Mesendoderm (in vitro differentiated cells): ENCODE data around the gene FGD1.
A peak's percentile ranks its signal among the peaks of the same experiment; 100 is the strongest.

ENCODE experiments used
- DNase-seq: peaks from one replicate; pipeline ENCODE4 v3.0.0; 2013
- H2AK5ac ChIP-seq: 2 replicates; pipeline ENCODE4 v1.6.1; 2013; ENCODE audit warnings: low read length, inconsistent platforms
- H2BK120ac ChIP-seq: 2 replicates; pipeline ENCODE4 v1.6.1; 2013; ENCODE audit warnings: low read depth, mild to moderate bottlenecking, low read length, moderate library complexity, mixed read lengths
- H2BK15ac ChIP-seq: replicated peaks from 2 replicates; pipeline ENCODE4 v1.6.1; 2013; ENCODE audit warnings: low read depth, mild to moderate bottlenecking, moderate library complexity
- H2BK5ac ChIP-seq: 2 replicates; pipeline ENCODE4 v1.6.1; 2013; ENCODE audit warnings: low read length, inconsistent platforms
- H3K18ac ChIP-seq: 2 replicates; pipeline ENCODE4 v1.6.1; 2013; ENCODE audit warnings: mild to moderate bottlenecking, low read length, mixed read lengths
- H3K23ac ChIP-seq: one replicate; pipeline ENCODE4 v1.6.1; 2013; ENCODE audit warnings: low read length
- H3K27ac ChIP-seq: 2 replicates; pipeline ENCODE4 v1.5.1; 2013; ENCODE audit warnings: low read depth, mild to moderate bottlenecking, inconsistent platforms, low read length, moderate library complexity
- H3K27me3 ChIP-seq: 2 replicates; pipeline ENCODE4 v1.6.1; 2013; ENCODE audit warnings: low read length, control low read depth, mild to moderate bottlenecking, inconsistent platforms; ENCODE audit not compliant: insufficient read depth, poor library complexity
- H3K36me3 ChIP-seq: 2 replicates; pipeline ENCODE4 v1.6.1; 2013; ENCODE audit warnings: low read length, inconsistent platforms; ENCODE audit not compliant: control insufficient read depth, insufficient read depth
- H3K4ac ChIP-seq: one replicate; pipeline ENCODE4 v1.6.1; 2013; ENCODE audit warnings: low read depth, mild to moderate bottlenecking, low read length, moderate library complexity
- H3K4me1 ChIP-seq: 2 replicates; pipeline ENCODE4 v1.6.1; 2013; ENCODE audit warnings: low read depth, low read length, inconsistent platforms; ENCODE audit not compliant: control insufficient read depth
- H3K4me2 ChIP-seq: 2 replicates; pipeline ENCODE4 v1.6.1; 2013; ENCODE audit warnings: low read length
- H3K4me3 ChIP-seq: 2 replicates; pipeline ENCODE4 v1.5.1; 2013; ENCODE audit warnings: mild to moderate bottlenecking, low read length
- H3K56ac ChIP-seq: one replicate; pipeline ENCODE4 v1.6.1; 2013; ENCODE audit warnings: low read length
- H3K79me1 ChIP-seq: 2 replicates; pipeline ENCODE4 v1.6.1; 2013; ENCODE audit warnings: low read length, inconsistent platforms
- H3K79me2 ChIP-seq: 2 replicates; pipeline ENCODE4 v1.6.1; 2013; ENCODE audit warnings: mild to moderate bottlenecking, low read length; ENCODE audit not compliant: control insufficient read depth, insufficient read depth
- H3K9ac ChIP-seq: 2 replicates; pipeline ENCODE4 v1.6.1; 2013; ENCODE audit warnings: low read length, inconsistent platforms
- H4K5ac ChIP-seq: one replicate; pipeline ENCODE4 v1.6.1; 2013; ENCODE audit warnings: low read length
- H4K8ac ChIP-seq: one replicate; pipeline ENCODE4 v1.6.1; 2013; ENCODE audit warnings: low read depth, mild to moderate bottlenecking, control low read depth, low read length, moderate library complexity
- WGBS: extraction: QIAGEN DNeasy Blood & Tissue Kit; methylation state at CpG from one replicate; pipeline ENCODE4 v1.1.7; 2013; ENCODE audit warnings: low lambda C conversion rate, missing lambda C conversion rate; ENCODE audit not compliant: insufficient coverage; ENCODE audit errors: extremely low coverage; 5-methylcytosine and 5-hydroxymethylcytosine counted together

The FGD1 gene

GRCh38 chrX:54422168-54422567 is 73.9 kb downstream of the FGD1 start:
- no peak overlapping the region for H3K4me3 ChIP-seq
- H4K8ac ChIP-seq = no peak overlapping the region
- no peak overlapping the region for H3K4ac ChIP-seq
- no peak overlapping the region for H2AK5ac ChIP-seq
- H4K5ac ChIP-seq = no peak overlapping the region
- H3K9ac ChIP-seq = no peak overlapping the region
- H3K27me3 ChIP-seq = no peaks in the 10 kb centered on the region
- no peak overlapping the region for H3K27ac ChIP-seq
- H3K4me1 ChIP-seq = no peaks in the 10 kb centered on the region
- H2BK15ac ChIP-seq = no peak overlapping the region
- H3K4me2 ChIP-seq = no peak overlapping the region
- H2BK5ac ChIP-seq = no peak overlapping the region
- no peaks in the 10 kb centered on the region for H3K79me2 ChIP-seq
- no peak for DNase-seq
- H3K18ac ChIP-seq = no peak overlapping the region
- H3K56ac ChIP-seq = no peak overlapping the region
- no peak overlapping the region for H3K23ac ChIP-seq
- no peaks in the 10 kb centered on the region for H3K79me1 ChIP-seq
- no peak overlapping the region for H2BK120ac ChIP-seq
- H3K36me3 ChIP-seq = no peaks in the 10 kb centered on the region
- no CpG with 5 or more reads among the region's 3 CpGs for WGBS

DNA sequence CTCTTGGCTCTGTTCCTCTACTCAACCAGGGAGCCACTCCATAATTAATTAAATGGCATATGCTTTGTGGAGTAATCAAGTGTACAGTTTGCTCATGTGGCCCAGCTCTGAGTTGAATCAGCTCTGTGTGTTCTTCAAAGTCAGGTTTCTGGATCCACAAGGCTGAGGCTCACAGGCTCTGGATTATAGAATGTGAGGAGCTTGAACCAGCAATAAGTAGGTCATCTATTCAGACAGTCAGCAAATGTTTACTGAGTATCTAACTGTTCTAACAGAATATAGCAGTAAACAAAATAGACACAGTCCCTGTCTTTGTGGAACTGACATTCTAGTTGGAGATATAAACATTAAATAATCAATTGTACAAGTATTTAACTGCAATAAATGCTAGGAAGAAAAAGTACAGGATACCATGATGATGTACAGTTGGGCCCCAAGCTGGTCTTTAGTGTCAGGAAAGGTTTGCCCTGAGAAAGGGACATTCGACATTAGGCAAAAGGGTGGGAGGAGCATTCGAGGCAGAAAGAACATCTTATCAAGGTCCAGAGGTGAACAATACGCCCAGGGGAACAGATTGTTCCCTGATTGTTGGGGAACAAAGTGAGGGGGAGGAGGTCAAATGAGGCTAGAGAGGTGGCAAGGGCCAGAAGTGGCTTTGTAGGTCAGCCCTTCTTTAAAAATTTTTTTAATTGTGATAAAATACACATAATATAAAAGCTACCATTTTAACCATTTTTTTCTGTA is 76.3 kb downstream of the FGD1 start:
- no peak overlapping the region for H3K18ac ChIP-seq
- H2BK5ac ChIP-seq = no peak overlapping the region
- H3K9ac ChIP-seq = no peak overlapping the region
- H3K4me3 ChIP-seq = no peak overlapping the region
- no peaks in the 10 kb centered on the region for H3K36me3 ChIP-seq
- no peak overlapping the region for H3K56ac ChIP-seq
- H4K8ac ChIP-seq = no peak overlapping the region
- H2AK5ac ChIP-seq = no peak overlapping the region
- no peaks in the 10 kb centered on the region for H3K79me2 ChIP-seq
- WGBS = no CpG with 5 or more reads among the region's 3 CpGs
- no peak overlapping the region for H2BK120ac ChIP-seq
- no peak overlapping the region for H3K23ac ChIP-seq
- no peak overlapping the region for H3K4me2 ChIP-seq
- H3K27me3 ChIP-seq = no peaks in the 10 kb centered on the region
- H3K79me1 ChIP-seq = no peaks in the 10 kb centered on the region
- H4K5ac ChIP-seq = no peak overlapping the region
- no peaks in the 10 kb centered on the region for H3K4me1 ChIP-seq
- H3K4ac ChIP-seq = no peak overlapping the region
- H2BK15ac ChIP-seq = no peak overlapping the region
- no peak overlapping the region for H3K27ac ChIP-seq
- no peak for DNase-seq

DNA sequence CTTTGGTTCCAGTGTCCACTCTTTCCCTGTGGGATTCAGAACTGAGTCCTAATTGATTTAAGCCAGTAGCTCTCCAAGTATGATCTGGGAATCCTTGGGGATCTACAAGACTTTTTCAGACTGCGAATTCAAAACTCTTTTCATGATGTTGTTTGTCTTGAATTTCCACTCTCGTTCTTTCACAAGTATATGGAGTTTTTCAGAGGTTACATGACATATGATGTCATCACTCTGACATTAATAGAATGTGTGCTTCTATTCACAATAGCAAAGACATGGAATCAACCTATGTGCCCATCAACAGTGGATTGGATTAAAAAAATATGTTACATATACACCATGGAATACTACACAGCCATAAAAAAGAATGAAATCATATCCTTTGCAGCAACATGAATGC is 79.1 kb downstream of the FGD1 start:
- H2AK5ac ChIP-seq = no peak overlapping the region
- no peak overlapping the region for H4K5ac ChIP-seq
- no peaks in the 10 kb centered on the region for H3K36me3 ChIP-seq
- no CpG with 5 or more reads among the region's 2 CpGs for WGBS
- no peak overlapping the region for H4K8ac ChIP-seq
- no peaks in the 10 kb centered on the region for H3K79me2 ChIP-seq
- DNase-seq = no peak
- H3K4me3 ChIP-seq = no peak overlapping the region
- H3K18ac ChIP-seq = no peak overlapping the region
- no peak overlapping the region for H2BK5ac ChIP-seq
- no peak overlapping the region for H2BK15ac ChIP-seq
- no peak overlapping the region for H3K27ac ChIP-seq
- H3K27me3 ChIP-seq = no peaks in the 10 kb centered on the region
- no peak overlapping the region for H3K23ac ChIP-seq
- H3K4ac ChIP-seq = no peak overlapping the region
- no peak overlapping the region for H3K4me2 ChIP-seq
- no peaks in the 10 kb centered on the region for H3K4me1 ChIP-seq
- H3K9ac ChIP-seq = no peak overlapping the region
- no peaks in the 10 kb centered on the region for H3K79me1 ChIP-seq
- H3K56ac ChIP-seq = no peak overlapping the region
- H2BK120ac ChIP-seq = no peak overlapping the region

DNA sequence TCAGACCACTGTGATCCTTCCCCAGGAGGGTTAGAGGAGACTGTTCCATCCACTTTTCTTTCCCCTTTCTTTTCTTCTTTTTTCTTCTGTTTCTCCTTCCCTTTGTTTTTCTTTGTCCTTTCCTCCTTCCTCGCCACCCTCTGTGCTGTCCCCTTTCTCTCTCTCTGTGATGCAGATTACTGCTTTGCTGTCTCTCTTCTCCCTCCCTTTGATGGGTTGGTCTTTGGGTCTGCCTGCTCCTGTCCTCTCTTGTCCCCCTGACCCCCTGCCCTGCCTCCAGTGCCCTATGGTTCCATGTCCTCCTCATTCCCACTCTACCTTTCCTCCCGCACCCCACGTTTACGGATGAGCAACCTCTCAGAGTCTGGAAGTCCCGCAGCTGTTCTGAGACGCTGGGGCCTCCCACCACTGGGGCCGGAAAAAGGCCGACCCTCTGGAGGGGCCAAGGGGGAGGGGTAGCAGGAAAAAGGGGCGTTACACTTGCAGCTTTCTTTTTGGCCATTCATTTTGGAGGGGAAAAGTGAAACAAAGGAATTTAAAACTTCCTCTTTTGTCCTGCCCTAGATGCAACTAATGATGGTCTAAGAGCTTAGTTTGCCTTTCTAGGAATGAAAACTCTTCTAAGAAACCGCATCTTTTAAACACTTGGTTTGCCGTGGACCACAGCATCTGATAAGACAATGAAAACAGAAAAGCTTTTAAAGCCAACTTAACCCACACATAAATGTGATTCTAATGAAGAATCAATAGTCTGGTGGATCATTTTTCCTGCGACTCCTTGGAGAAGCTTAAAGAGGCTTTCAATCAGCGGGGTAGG is 80.3 kb downstream of the FGD1 start:
- no peak overlapping the region for H2BK120ac ChIP-seq
- no peak overlapping the region for H3K27ac ChIP-seq
- H3K27me3 ChIP-seq = no peaks in the 10 kb centered on the region
- WGBS = no CpG with 5 or more reads among the region's 13 CpGs
- peak; percentile 4 for DNase-seq
- no peak overlapping the region for H3K23ac ChIP-seq
- H3K9ac ChIP-seq = no peak overlapping the region
- H3K18ac ChIP-seq = no peak overlapping the region
- H3K4me3 ChIP-seq = no peak overlapping the region
- no peak overlapping the region for H2AK5ac ChIP-seq
- H4K5ac ChIP-seq = no peak overlapping the region
- no peaks in the 10 kb centered on the region for H3K36me3 ChIP-seq
- H3K4me1 ChIP-seq = no peaks in the 10 kb centered on the region
- H3K79me1 ChIP-seq = no peaks in the 10 kb centered on the region
- H2BK15ac ChIP-seq = no peak overlapping the region
- H3K79me2 ChIP-seq = no peaks in the 10 kb centered on the region
- H2BK5ac ChIP-seq = no peak overlapping the region
- no peak overlapping the region for H3K4me2 ChIP-seq
- H3K4ac ChIP-seq = peak overlapping the region; percentile 8
- H3K56ac ChIP-seq = peak overlapping the region; percentile 62
- no peak overlapping the region for H4K8ac ChIP-seq

DNA sequence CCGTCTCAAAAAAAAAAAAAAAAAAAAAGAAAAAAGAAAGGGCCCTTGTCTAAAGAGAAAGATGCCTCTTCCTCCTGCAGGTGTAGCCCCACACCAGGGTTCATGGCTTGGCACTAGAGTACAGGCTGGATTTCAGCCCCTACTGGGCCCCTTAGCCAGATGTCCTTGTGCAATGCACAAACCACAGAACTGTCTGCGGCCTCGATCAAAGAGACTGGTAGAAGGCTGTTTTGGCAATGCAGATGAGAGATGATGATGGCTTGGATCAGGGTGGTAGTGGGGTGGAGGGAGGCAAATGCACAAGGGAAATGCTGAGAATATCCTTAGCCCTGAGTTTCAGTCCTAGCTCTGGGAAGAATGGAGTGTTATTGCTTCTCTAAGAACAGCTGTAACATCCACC is 82.3 kb downstream of the FGD1 start:
- Histone ChIP-seq H3K56ac (no peak overlapping the region), H3K36me3 (no peaks in the 10 kb centered on the region), H2BK120ac (no peak overlapping the region), H2AK5ac (no peak overlapping the region), H3K4me1 (no peaks in the 10 kb centered on the region), H3K4me3 (no peak overlapping the region), H3K79me1 (no peaks in the 10 kb centered on the region), H2BK15ac (no peak overlapping the region), H3K27ac (no peak overlapping the region), H3K4me2 (no peak overlapping the region), H3K27me3 (no peaks in the 10 kb centered on the region), H4K5ac (no peak overlapping the region), H3K9ac (no peak overlapping the region), H3K79me2 (no peaks in the 10 kb centered on the region), H3K18ac (no peak overlapping the region), H3K23ac (no peak overlapping the region), H3K4ac (no peak overlapping the region), H4K8ac (no peak overlapping the region), H2BK5ac (no peak overlapping the region)
- no peak for DNase-seq
- no CpG with 5 or more reads among the region's 3 CpGs for WGBS
